ENCODE data around the gene KIAA0513.

The KIAA0513 gene

GRCh38 chr16:85005285-85006069 lies 22.1 kb upstream of the KIAA0513 start:
- DNase-seq (ENCODE audit: low spot score), result no peak

GRCh38 chr16:85006639-85007038 lies 21.0 kb upstream of the KIAA0513 start:
- DNase-seq (ENCODE audit: low spot score), result no peak

GRCh38 chr16:85007496-85008214 lies 19.9 kb upstream of the KIAA0513 start:
- no peak for DNase-seq (ENCODE audit: low spot score)

- DNase-seq (ENCODE audit: low spot score), result no peak
These were observed 19.3 kb upstream of the KIAA0513 start for GRCh38 chr16:85008271-85008670.

- no peak for DNase-seq (ENCODE audit: low spot score)
These were observed 17.1 kb upstream of the KIAA0513 start for GRCh38 chr16:85010446-85010930.

GRCh38 chr16:85010931-85011845 lies 16.4 kb upstream of the KIAA0513 start, which contains the start of gene ZDHHC7:
TSS of gene ZDHHC7 (minus strand) at chr16:85011535. CDS start at chr16:84990618, 20,917 bp downstream.
- peak; percentile 88 for DNase-seq (ENCODE audit: low spot score)

GRCh38 chr16:85011846-85012284 lies 15.7 kb upstream of the KIAA0513 start:
- no peak for DNase-seq (ENCODE audit: low spot score)

- DNase-seq (ENCODE audit: low spot score), result no peak
These were observed 13.3 kb upstream of the KIAA0513 start for GRCh38 chr16:85014311-85014710.

GRCh38 chr16:85015481-85016187 lies 12.0 kb upstream of the KIAA0513 start:
- DNase-seq (ENCODE audit: low spot score), result no peak

- no peak for DNase-seq (ENCODE audit: low spot score)
These were observed 10.4 kb upstream of the KIAA0513 start for GRCh38 chr16:85017151-85017550.

- DNase-seq (ENCODE audit: low spot score), result no peak
These were observed 10.0 kb upstream of the KIAA0513 start for GRCh38 chr16:85017633-85018032.

- DNase-seq (ENCODE audit: low spot score), result no peak
These were observed 8.9 kb upstream of the KIAA0513 start for GRCh38 chr16:85018529-85019236.

GRCh38 chr16:85019659-85020245 lies 7.8 kb upstream of the KIAA0513 start:
- DNase-seq (ENCODE audit: low spot score), result no peak

- DNase-seq (ENCODE audit: low spot score), result peak; percentile 38
These were observed 1.6 kb upstream of the KIAA0513 start for GRCh38 chr16:85025781-85026653.

- DNase-seq (ENCODE audit: low spot score), result no peak
These were observed 892 bp upstream of the KIAA0513 start for GRCh38 chr16:85026703-85027102.

- DNase-seq (ENCODE audit: low spot score), result no peak
These were observed 526 bp downstream of the KIAA0513 start for GRCh38 chr16:85027958-85028684.

- DNase-seq (ENCODE audit: low spot score), result no peak
These were observed 1.3 kb downstream of the KIAA0513 start for GRCh38 chr16:85028685-85029407.

GRCh38 chr16:85029408-85029784 lies 1.8 kb downstream of the KIAA0513 start:
- DNase-seq (ENCODE audit: low spot score), result peak; percentile 32
